OCI-LY1 (cell line): ENCODE data around the gene MEP1A.
A peak's percentile ranks its signal among the peaks of the same experiment; 100 is the strongest.
"Not testable (repeated sequence)": the region's sequence is repeated elsewhere in the genome, so short reads cannot be mapped to it uniquely, and the experiment has no call there.

Source experiments
- H2AFZ ChIP-seq: fragments of 200-600 bp; sonication (generic), shearing (Covaris generic); 2 replicates; pipeline ENCODE4 v1.6.0; 2014; ENCODE audit warnings: antibody characterized with exemption, mild to moderate bottlenecking, low read length
- H3F3A ChIP-seq: fragments of 200-600 bp; sonication (generic), shearing (Covaris generic); 2 replicates; pipeline ENCODE4 v1.6.0; 2014; ENCODE audit warnings: mild to moderate bottlenecking, antibody characterized with exemption, low read length, moderate library complexity; ENCODE audit not compliant: insufficient read depth
- H3K27ac ChIP-seq: fragments of 200-600 bp; sonication (generic); 2 replicates; pipeline ENCODE4 v1.5.1; 2014; ENCODE audit warnings: low read length, mixed run types, mild to moderate bottlenecking, low read depth; ENCODE audit not compliant: poor library complexity, severe bottlenecking
- H3K27me3 ChIP-seq: fragments of 200-600 bp; sonication (generic); 2 replicates; pipeline ENCODE4 v1.6.0; 2014; ENCODE audit warnings: antibody characterized with exemption, mild to moderate bottlenecking, low read length, moderate library complexity; ENCODE audit not compliant: insufficient read depth
- H3K36me3 ChIP-seq: fragments of 200-600 bp; sonication (generic); 2 replicates; pipeline ENCODE4 v1.6.1; 2014; ENCODE audit warnings: mild to moderate bottlenecking, antibody characterized with exemption, low read length, moderate library complexity, mixed read lengths; ENCODE audit not compliant: insufficient read depth
- H3K4me1 ChIP-seq: fragments of 200-600 bp; sonication (generic); 2 replicates; pipeline ENCODE4 v1.5.1; 2014; ENCODE audit warnings: mild to moderate bottlenecking, low read length, moderate library complexity; ENCODE audit not compliant: insufficient read depth, severe bottlenecking
- H3K4me2 ChIP-seq: fragments of 200-600 bp; sonication (generic), shearing (Covaris generic); 2 replicates; pipeline ENCODE4 v1.6.1; 2014; ENCODE audit warnings: low read length
- H3K4me3 ChIP-seq: fragments of 200-600 bp; sonication (generic); 2 replicates; pipeline ENCODE4 v1.5.1; 2014; ENCODE audit warnings: low read length, low read depth, mild to moderate bottlenecking, mixed read lengths; ENCODE audit not compliant: poor library complexity, severe bottlenecking
- H3K79me2 ChIP-seq: fragments of 200-600 bp; shearing (Covaris generic); 2 replicates; pipeline ENCODE4 v1.6.1; 2016; ENCODE audit warnings: mixed run types, low read length, mixed read lengths; ENCODE audit not compliant: insufficient read depth
- H3K9ac ChIP-seq: fragments of 200-600 bp; sonication (generic), shearing (Covaris generic); 2 replicates; pipeline ENCODE4 v1.6.1; 2014; ENCODE audit warnings: mild to moderate bottlenecking, low read length, mixed read lengths
- H3K9me2 ChIP-seq: fragments of 200-600 bp; sonication (generic), shearing (Covaris generic); 2 replicates; pipeline ENCODE4 v1.6.1; 2014; ENCODE audit warnings: low read depth, mild to moderate bottlenecking, low read length, mixed read lengths
- H3K9me3 ChIP-seq: fragments of 200-600 bp; shearing (Covaris generic); 2 replicates; pipeline ENCODE4 v1.6.1; 2014; ENCODE audit warnings: low read length, mixed read lengths
- H4K20me1 ChIP-seq: fragments of 200-600 bp; sonication (generic), shearing (Covaris generic); 2 replicates; pipeline ENCODE4 v1.6.0; 2016; ENCODE audit warnings: mild to moderate bottlenecking, low read length; ENCODE audit not compliant: insufficient read depth
- EZH2 ChIP-seq: fragments of 200-600 bp; sonication (generic), shearing (Covaris generic); IDR thresholded peaks from 2 replicates; pipeline ENCODE4 v1.8.0; 2017; ENCODE audit warnings: borderline replicate concordance, mixed run types, mild to moderate bottlenecking, antibody characterized with exemption, low read length, moderate library complexity, mixed read lengths
- TF ChIP-seq, protein P1 (sequence below): fragments of 200-600 bp; sonication (generic), shearing (Covaris generic); IDR thresholded peaks from 2 replicates; pipeline ENCODE4 v1.5.1; 2017; ENCODE audit warnings: mild to moderate bottlenecking, antibody characterized with exemption, low read length, moderate library complexity, mixed read lengths

The MEP1A gene

DNA sequence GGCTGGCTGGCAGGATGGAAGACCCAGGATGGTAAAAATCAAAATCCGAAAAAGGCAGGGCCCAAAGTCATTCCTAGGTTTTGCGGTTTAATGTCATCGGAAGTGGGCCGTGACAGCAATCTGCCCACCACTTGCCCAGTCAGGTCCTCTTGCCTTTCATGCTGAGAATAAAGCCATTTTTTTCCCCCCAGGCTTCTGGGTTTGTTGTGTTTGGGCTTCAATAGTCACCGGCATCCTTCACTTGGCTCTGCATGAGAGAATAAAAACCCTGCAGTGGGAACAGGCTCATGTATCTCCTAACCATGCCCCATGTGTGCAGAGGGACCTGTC lies 56.1 kb downstream of the MEP1A start:
- Histone ChIP-seq H3K4me2 (no peak overlapping the region), H4K20me1 (no peaks in the 10 kb centered on the region), H3K79me2 (no peaks in the 10 kb centered on the region), H3K9me2 (no peaks in the 10 kb centered on the region), H3K27ac (no peak overlapping the region), H3K4me3 (no peak overlapping the region), H3K9ac (no peak overlapping the region), H3K9me3 (no peaks in the 10 kb centered on the region), H3F3A (no peaks in the 10 kb centered on the region), H3K36me3 (no peaks in the 10 kb centered on the region), H3K4me1 (peaks cover 3% of the 10 kb centered on the region), H3K27me3 (no peaks in the 10 kb centered on the region), H2AFZ (no peak overlapping the region)
- TF ChIP-seq EZH2 = no peak
- TF ChIP-seq, protein P1, sequence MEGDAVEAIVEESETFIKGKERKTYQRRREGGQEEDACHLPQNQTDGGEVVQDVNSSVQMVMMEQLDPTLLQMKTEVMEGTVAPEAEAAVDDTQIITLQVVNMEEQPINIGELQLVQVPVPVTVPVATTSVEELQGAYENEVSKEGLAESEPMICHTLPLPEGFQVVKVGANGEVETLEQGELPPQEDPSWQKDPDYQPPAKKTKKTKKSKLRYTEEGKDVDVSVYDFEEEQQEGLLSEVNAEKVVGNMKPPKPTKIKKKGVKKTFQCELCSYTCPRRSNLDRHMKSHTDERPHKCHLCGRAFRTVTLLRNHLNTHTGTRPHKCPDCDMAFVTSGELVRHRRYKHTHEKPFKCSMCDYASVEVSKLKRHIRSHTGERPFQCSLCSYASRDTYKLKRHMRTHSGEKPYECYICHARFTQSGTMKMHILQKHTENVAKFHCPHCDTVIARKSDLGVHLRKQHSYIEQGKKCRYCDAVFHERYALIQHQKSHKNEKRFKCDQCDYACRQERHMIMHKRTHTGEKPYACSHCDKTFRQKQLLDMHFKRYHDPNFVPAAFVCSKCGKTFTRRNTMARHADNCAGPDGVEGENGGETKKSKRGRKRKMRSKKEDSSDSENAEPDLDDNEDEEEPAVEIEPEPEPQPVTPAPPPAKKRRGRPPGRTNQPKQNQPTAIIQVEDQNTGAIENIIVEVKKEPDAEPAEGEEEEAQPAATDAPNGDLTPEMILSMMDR = no peak

DNA sequence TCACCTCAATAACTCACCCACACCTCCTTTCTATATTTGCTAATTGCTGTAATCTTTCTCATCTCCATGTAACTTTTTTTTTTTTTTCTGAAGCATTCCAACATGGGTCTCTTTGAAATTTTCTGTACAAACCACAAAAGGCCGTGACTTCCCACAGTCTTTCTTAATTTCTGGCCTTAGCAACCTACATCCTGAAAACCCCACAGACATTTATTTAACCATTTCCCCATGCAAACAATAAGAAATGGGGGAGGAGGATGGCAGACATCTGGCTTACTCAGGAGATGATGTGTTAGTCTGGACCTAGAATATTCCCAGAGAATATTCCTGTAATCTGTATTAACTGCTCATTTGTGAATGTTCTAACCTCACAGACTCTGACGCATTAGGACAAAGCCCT lies 57.6 kb downstream of the MEP1A start:
- Histone ChIP-seq H3K4me1 (peaks cover 3% of the 10 kb centered on the region), H3K9ac (no peak overlapping the region), H4K20me1 (no peaks in the 10 kb centered on the region), H3F3A (no peaks in the 10 kb centered on the region), H3K27me3 (no peaks in the 10 kb centered on the region), H3K36me3 (no peaks in the 10 kb centered on the region), H3K4me2 (no peak overlapping the region), H3K9me3 (no peaks in the 10 kb centered on the region), H3K27ac (no peak overlapping the region), H3K4me3 (no peak overlapping the region), H3K9me2 (no peaks in the 10 kb centered on the region), H2AFZ (no peak overlapping the region), H3K79me2 (no peaks in the 10 kb centered on the region)
- TF ChIP-seq, protein P1 = no peak
- TF ChIP-seq EZH2 = no peak

DNA sequence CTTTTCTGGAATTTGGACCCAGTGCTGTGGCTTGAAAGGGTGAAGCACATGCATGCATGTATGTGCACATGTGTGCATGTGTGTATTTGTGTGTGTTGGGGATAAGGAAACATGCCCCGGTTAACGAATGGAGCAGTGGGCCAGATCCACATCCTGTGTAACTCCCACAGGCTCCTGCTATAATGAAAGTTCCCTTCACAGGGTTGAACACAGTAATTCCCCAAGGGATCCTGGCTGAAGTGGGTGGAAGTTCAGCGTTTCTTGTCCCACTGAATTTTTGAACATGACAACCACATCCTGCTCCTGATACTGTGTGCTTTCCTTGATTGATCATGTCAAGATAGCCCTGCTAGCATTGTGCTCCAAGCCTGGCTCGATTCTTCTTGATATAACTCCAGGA lies 58.4 kb downstream of the MEP1A start:
- H3K36me3 ChIP-seq, H3F3A ChIP-seq, H3K4me1 ChIP-seq, H3K9me3 ChIP-seq, H3K27me3 ChIP-seq, H3K79me2 ChIP-seq, H4K20me1 ChIP-seq, H3K27ac ChIP-seq, H3K4me3 ChIP-seq, H3K9ac ChIP-seq, H3K9me2 ChIP-seq, H3K4me2 ChIP-seq, H2AFZ ChIP-seq: not testable (repeated sequence)

DNA sequence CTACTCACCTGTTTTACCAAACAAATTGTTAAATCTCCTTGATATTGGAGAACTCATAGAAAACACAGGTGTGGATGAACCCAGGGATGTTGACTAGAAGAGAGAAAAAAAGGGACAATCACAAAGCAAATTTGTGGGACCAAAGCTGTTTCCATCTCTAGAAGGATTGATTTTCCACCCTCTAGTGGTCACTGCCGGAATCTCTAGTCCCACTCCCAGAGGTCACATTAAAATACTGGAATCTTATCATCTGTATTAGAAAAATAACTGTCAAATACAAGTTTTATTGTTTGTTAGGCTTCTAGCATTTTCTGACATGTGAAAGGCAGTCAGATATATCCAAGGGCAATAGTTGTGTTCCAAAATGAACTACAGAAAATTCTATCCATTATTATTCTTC lies 62.8 kb downstream of the MEP1A start:
- not testable (repeated sequence) for H3K79me2 ChIP-seq, H3K27me3 ChIP-seq, H3K4me1 ChIP-seq, H3K9me3 ChIP-seq, H3K36me3 ChIP-seq, H3K9ac ChIP-seq, H4K20me1 ChIP-seq, H3K27ac ChIP-seq, H3F3A ChIP-seq, H3K4me3 ChIP-seq, H3K4me2 ChIP-seq, H2AFZ ChIP-seq, H3K9me2 ChIP-seq
- TF ChIP-seq, protein P1 = peak; percentile 53
